Endothelial cell (in vitro differentiated cells): Measurements from ENCODE around the gene SNX25. TPM values are rescaled to one million over a fixed set of nuclear protein-coding genes. Genes with fewer than 3 reads are reported as not detected.
A peak's percentile ranks its signal among the peaks of the same experiment; 100 is the strongest.

Experiments
- DNase-seq: peaks from one replicate; pipeline ENCODE4 v3.0.0; 2021; ENCODE audit warnings: low spot score
- H3K27ac Mint-ChIP-seq: one replicate; pipeline ENCODE4 v1.8.0; 2021; ENCODE audit warnings: mixed read lengths, inconsistent platforms; ENCODE audit not compliant: unreplicated experiment
- H3K27me3 Mint-ChIP-seq: one replicate; pipeline ENCODE4 v1.8.0; 2021; ENCODE audit warnings: mild to moderate bottlenecking, moderate library complexity, mixed read lengths, inconsistent platforms; ENCODE audit not compliant: unreplicated experiment
- H3K36me3 Mint-ChIP-seq: one replicate; pipeline ENCODE4 v1.8.0; 2021; ENCODE audit warnings: mild to moderate bottlenecking, low read depth, mixed read lengths, inconsistent platforms; ENCODE audit not compliant: unreplicated experiment
- H3K4me1 Mint-ChIP-seq: one replicate; pipeline ENCODE4 v1.8.0; 2021; ENCODE audit warnings: mild to moderate bottlenecking, mixed read lengths, inconsistent platforms; ENCODE audit not compliant: unreplicated experiment
- H3K4me3 Mint-ChIP-seq: one replicate; pipeline ENCODE4 v1.8.0; 2021; ENCODE audit warnings: mild to moderate bottlenecking, mixed read lengths, inconsistent platforms; ENCODE audit not compliant: unreplicated experiment
- H3K9me3 Mint-ChIP-seq: one replicate; pipeline ENCODE4 v1.8.0; 2021; ENCODE audit warnings: mixed read lengths, inconsistent platforms; ENCODE audit not compliant: unreplicated experiment
- CTCF ChIP-seq: fragments of 200-600 bp; sonication (generic); IDR thresholded peaks from one replicate; pipeline ENCODE4 v1.5.0; 2021; ENCODE audit warnings: antibody characterized with exemption; ENCODE audit not compliant: unreplicated experiment
- total RNA-seq: library from RNA; stranded (reverse); fragmentation: NEBNext Ultra II Directional; extraction: Animal tissue kit (Norgen Biotek cat#: 25700); gene quantifications from one replicate; pipeline ENCODE4 v1.2.1, GENCODE V29; 2021; ENCODE audit not compliant: unreplicated experiment

Gene SNX25
- total RNA-seq, 1 donor from 2014 or later: 19.3 TPM

GRCh38 chr4:185395956-185396723, 186.7 kb downstream of the SNX25 start:
- H3K27ac Mint-ChIP-seq: peak overlapping the region; percentile 98
- H3K4me1 Mint-ChIP-seq: peaks cover 17% of the 10 kb centered on the region
- peaks cover 13% of the 10 kb centered on the region for H3K27me3 Mint-ChIP-seq

DNA sequence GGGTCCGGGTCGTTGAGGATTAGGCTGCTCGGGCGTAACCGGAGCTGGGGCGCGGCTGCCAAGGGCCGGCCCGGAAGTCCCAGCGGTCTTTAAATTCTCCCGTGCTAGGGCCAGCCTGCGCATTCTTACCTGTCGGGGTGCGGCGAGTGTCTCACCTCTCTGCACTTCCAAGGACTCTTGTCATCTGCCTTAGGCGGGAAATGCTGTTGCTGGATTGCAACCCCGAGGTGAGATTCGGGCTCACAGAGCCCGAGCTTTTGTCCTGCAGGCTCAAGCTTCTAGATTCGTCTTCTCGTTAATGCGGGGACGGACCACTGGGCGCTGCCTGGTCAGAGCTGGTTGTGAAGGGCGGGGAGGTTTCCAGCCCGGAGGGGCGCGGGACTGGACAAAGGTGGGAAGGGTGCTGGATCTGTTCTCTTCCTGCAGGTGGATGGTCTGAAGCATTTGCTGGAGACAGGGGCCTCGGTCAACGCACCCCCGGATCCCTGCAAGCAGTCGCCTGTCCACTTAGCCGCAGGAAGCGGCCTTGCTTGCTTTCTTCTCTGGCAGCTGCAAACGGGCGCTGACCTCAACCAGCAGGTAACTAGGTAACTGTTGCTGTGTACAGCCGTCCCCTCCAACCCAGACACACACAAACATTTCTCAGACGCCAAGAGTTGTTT, 187.5 kb downstream of the SNX25 start, which contains the start of gene ANKRD37:
TSS of gene ANKRD37 (plus strand) at position 118 of the 662 bp plus-strand sequence. CDS start at position 201, 83 bp downstream.
- peak; percentile 38 for DNase-seq
- TF ChIP-seq CTCF: no peak
- Mint-ChIP-seq H3K27me3 (peaks cover 13% of the 10 kb centered on the region), H3K9me3 (no peaks in the 10 kb centered on the region), H3K36me3 (peaks cover 9% of the 10 kb centered on the region), H3K4me3 (peak within 1 kb of the TSS; percentile 95), H3K27ac (peak within 1 kb of the TSS; percentile 98), H3K4me1 (peaks cover 17% of the 10 kb centered on the region)

More at GRCh38 chr4:185395956-185396723, 186.7 kb downstream of the SNX25 start:
- H3K36me3 Mint-ChIP-seq: peaks cover 7% of the 10 kb centered on the region
- no peak for TF ChIP-seq CTCF
- peak overlapping the region; percentile 95 for H3K4me3 Mint-ChIP-seq
- DNase-seq: peak; percentile 98
- H3K9me3 Mint-ChIP-seq: no peaks in the 10 kb centered on the region

GRCh38 chr4:185398618-185399017, 189.2 kb downstream of the SNX25 start:
- peaks cover 13% of the 10 kb centered on the region for H3K36me3 Mint-ChIP-seq
- H3K9me3 Mint-ChIP-seq: no peaks in the 10 kb centered on the region
- H3K27me3 Mint-ChIP-seq: peaks cover 12% of the 10 kb centered on the region
- H3K4me1 Mint-ChIP-seq: peaks cover 13% of the 10 kb centered on the region
- no peak for TF ChIP-seq CTCF
- no peak overlapping the region for H3K4me3 Mint-ChIP-seq
- no peak overlapping the region for H3K27ac Mint-ChIP-seq
- no peak for DNase-seq

DNA sequence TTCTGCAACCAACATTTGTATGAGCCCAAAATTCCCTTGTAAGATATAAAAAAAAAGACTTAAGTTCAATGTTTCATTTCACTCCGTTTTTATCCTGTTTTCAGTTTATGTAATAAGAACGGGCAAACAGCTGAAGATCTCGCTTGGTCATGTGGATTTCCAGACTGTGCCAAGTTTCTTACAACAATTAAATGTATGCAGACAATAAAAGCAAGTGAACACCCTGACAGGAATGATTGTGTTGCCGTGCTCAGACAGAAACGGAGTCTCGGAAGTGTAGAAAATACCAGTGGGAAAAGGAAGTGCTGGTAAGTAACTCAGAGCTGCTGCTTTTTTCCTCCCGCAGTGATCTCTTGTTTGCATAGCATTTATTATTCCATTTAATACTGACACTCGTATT, 190.1 kb downstream of the SNX25 start:
- Mint-ChIP-seq H3K4me3 (no peak overlapping the region), H3K4me1 (peaks cover 12% of the 10 kb centered on the region), H3K27ac (no peak overlapping the region), H3K36me3 (peaks cover 13% of the 10 kb centered on the region), H3K27me3 (peaks cover 11% of the 10 kb centered on the region), H3K9me3 (no peaks in the 10 kb centered on the region)
- no peak for TF ChIP-seq CTCF
- no peak for DNase-seq

DNA sequence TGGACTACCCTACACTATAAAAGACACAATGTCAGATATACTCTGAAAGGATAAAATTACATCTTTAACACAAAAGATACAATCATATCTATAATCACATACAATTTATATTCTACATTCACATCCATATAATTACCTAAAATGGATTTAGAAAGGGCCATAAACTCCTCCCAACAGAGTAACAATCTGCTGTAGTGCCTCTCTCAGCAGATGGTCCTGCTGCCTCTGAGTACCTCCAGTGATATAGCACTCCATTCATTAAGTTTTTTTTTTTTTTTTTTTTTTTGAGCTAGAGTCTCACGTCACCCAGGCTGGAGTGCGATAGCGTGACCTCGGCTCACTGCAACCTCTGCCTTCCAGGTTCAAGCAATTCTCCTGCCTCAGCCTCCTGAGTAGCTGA, 194.6 kb downstream of the SNX25 start:
- no peaks in the 10 kb centered on the region for H3K4me1 Mint-ChIP-seq
- no peak for DNase-seq
- H3K9me3 Mint-ChIP-seq: no peaks in the 10 kb centered on the region
- H3K27ac Mint-ChIP-seq: no peak overlapping the region
- H3K27me3 Mint-ChIP-seq: peaks cover 2% of the 10 kb centered on the region
- TF ChIP-seq CTCF: no peak
- H3K4me3 Mint-ChIP-seq: no peak overlapping the region
- H3K36me3 Mint-ChIP-seq: peaks cover 26% of the 10 kb centered on the region
